ENCODE data around the gene TMEM263. TPM values are rescaled to one million over a fixed set of nuclear protein-coding genes. Genes with fewer than 3 reads are reported as not detected.

Gene TMEM263
- total RNA-seq, 2 experiments from 2014 or later: 32.6 to 33.2 TPM

- CTCF ChIA-PET: interaction anchor here (0.6 to 0.9 kb wide), 3 partner anchors 23 to 203 kb away, joined by 3 to 4 read pairs (median 4); no protein-coding TSS in a partner anchor
- H3K9me3 Mint-ChIP-seq: peaks cover 8% of the 10 kb centered on the region
- peaks cover 15% of the 10 kb centered on the region for H3K27me3 Mint-ChIP-seq
- POLR2A ChIA-PET: no interaction called here
- H3K27ac Mint-ChIP-seq: peak overlapping the region; percentile 89
- peaks cover 18% of the 10 kb centered on the region for H3K4me1 Mint-ChIP-seq
- H3K4me3 Mint-ChIP-seq: peak overlapping the region; percentile 96
- DNase-seq: no peak
- H3K36me3 Mint-ChIP-seq (ENCODE audit: low read depth): peaks cover 5% of the 10 kb centered on the region
Measured at GRCh38 chr12:106954462-106955376, 988 bp upstream of the TMEM263 start.

GRCh38 chr12:106956048-106956578, 406 bp downstream of the TMEM263 start:
- Mint-ChIP-seq H3K4me1 (peaks cover 23% of the 10 kb centered on the region), H3K27me3 (peaks cover 6% of the 10 kb centered on the region), H3K4me3 (peak overlapping the region; percentile 96), H3K27ac (peak overlapping the region; percentile 98), H3K9me3 (no peaks in the 10 kb centered on the region), H3K36me3 (ENCODE audit: low read depth) (peaks cover 2% of the 10 kb centered on the region)
- CTCF ChIA-PET: interaction anchor here (0.6 to 1.8 kb wide), 4 partner anchors 16 to 1623 kb away, joined by 3 to 6 read pairs (median 4); no protein-coding TSS in a partner anchor
- peak; percentile 66 for DNase-seq
- POLR2A ChIA-PET: no interaction called here

- H3K9me3 Mint-ChIP-seq: no peaks in the 10 kb centered on the region
- peak overlapping the region; percentile 98 for H3K27ac Mint-ChIP-seq
- peaks cover 5% of the 10 kb centered on the region for H3K36me3 Mint-ChIP-seq (ENCODE audit: low read depth)
- POLR2A ChIA-PET: no interaction called here
- H3K4me1 Mint-ChIP-seq: peaks cover 29% of the 10 kb centered on the region
- peak overlapping the region; percentile 96 for H3K4me3 Mint-ChIP-seq
- H3K27me3 Mint-ChIP-seq: no peaks in the 10 kb centered on the region
- CTCF ChIA-PET: no interaction called here
- DNase-seq: no peak
Measured at GRCh38 chr12:106957583-106957982, 1.9 kb downstream of the TMEM263 start.

GRCh38 chr12:106960443-106960842, 4.7 kb downstream of the TMEM263 start:
- POLR2A ChIA-PET: no interaction called here
- CTCF ChIA-PET: no interaction called here
- H3K4me1 Mint-ChIP-seq: peaks cover 31% of the 10 kb centered on the region

GRCh38 chr12:106962286-106962685, 6.6 kb downstream of the TMEM263 start:
- ChIA-PET POLR2A (no interaction called here), CTCF (no interaction called here)
- Mint-ChIP-seq H3K27me3 (no peaks in the 10 kb centered on the region), H3K9me3 (no peaks in the 10 kb centered on the region), H3K27ac (no peak overlapping the region), H3K4me3 (no peak overlapping the region), H3K4me1 (peaks cover 27% of the 10 kb centered on the region), H3K36me3 (ENCODE audit: low read depth) (peaks cover 21% of the 10 kb centered on the region)
- DNase-seq: no peak

More at GRCh38 chr12:106960443-106960842, 4.7 kb downstream of the TMEM263 start:
- no peak for DNase-seq
- H3K27me3 Mint-ChIP-seq: no peaks in the 10 kb centered on the region
- H3K27ac Mint-ChIP-seq: no peak overlapping the region
- peaks cover 16% of the 10 kb centered on the region for H3K36me3 Mint-ChIP-seq (ENCODE audit: low read depth)
- no peaks in the 10 kb centered on the region for H3K9me3 Mint-ChIP-seq
- H3K4me3 Mint-ChIP-seq: no peak overlapping the region

GRCh38 chr12:106964526-106964925, 8.8 kb downstream of the TMEM263 start:
- Mint-ChIP-seq H3K27me3 (no peaks in the 10 kb centered on the region), H3K36me3 (ENCODE audit: low read depth) (peaks cover 31% of the 10 kb centered on the region), H3K27ac (no peak overlapping the region), H3K4me3 (no peak overlapping the region), H3K9me3 (no peaks in the 10 kb centered on the region), H3K4me1 (peaks cover 12% of the 10 kb centered on the region)
- ChIA-PET POLR2A (no interaction called here), CTCF (interaction anchor here (0.5 kb wide), 1 partner anchor 666 kb away, joined by 3 read pairs; no protein-coding TSS in a partner anchor)
- no peak for DNase-seq

GRCh38 chr12:106971065-106971464, 15.4 kb downstream of the TMEM263 start:
- DNase-seq: no peak
- H3K27me3 Mint-ChIP-seq: no peaks in the 10 kb centered on the region
- no peaks in the 10 kb centered on the region for H3K4me1 Mint-ChIP-seq
- no peaks in the 10 kb centered on the region for H3K9me3 Mint-ChIP-seq
- H3K4me3 Mint-ChIP-seq: no peak overlapping the region
- ChIA-PET CTCF (no interaction called here), POLR2A (no interaction called here)
- peaks cover 46% of the 10 kb centered on the region for H3K36me3 Mint-ChIP-seq (ENCODE audit: low read depth)
- H3K27ac Mint-ChIP-seq: no peak overlapping the region

GRCh38 chr12:106973545-106973944, 17.8 kb downstream of the TMEM263 start:
- H3K9me3 Mint-ChIP-seq: no peaks in the 10 kb centered on the region
- CTCF ChIA-PET: interaction anchor here (0.5 kb wide), 1 partner anchor 670 kb away, joined by 3 read pairs; no protein-coding TSS in a partner anchor
- no peak for DNase-seq
- peaks cover 42% of the 10 kb centered on the region for H3K36me3 Mint-ChIP-seq (ENCODE audit: low read depth)
- no peaks in the 10 kb centered on the region for H3K27me3 Mint-ChIP-seq
- H3K4me3 Mint-ChIP-seq: no peak overlapping the region
- H3K4me1 Mint-ChIP-seq: no peaks in the 10 kb centered on the region
- H3K27ac Mint-ChIP-seq: no peak overlapping the region
- POLR2A ChIA-PET: no interaction called here

GRCh38 chr12:106974511-106974910, 18.8 kb downstream of the TMEM263 start:
- CTCF ChIA-PET: interaction anchor here (1.3 kb wide), 1 partner anchor 9 kb away, joined by 3 read pairs; no protein-coding TSS in a partner anchor
- POLR2A ChIA-PET: no interaction called here
- Mint-ChIP-seq H3K36me3 (ENCODE audit: low read depth) (peaks cover 42% of the 10 kb centered on the region), H3K9me3 (no peaks in the 10 kb centered on the region), H3K27me3 (no peaks in the 10 kb centered on the region), H3K4me1 (no peaks in the 10 kb centered on the region), H3K27ac (no peak overlapping the region), H3K4me3 (no peak overlapping the region)
- DNase-seq: no peak

GRCh38 chr12:106975098-106975497, 19.4 kb downstream of the TMEM263 start:
- Mint-ChIP-seq H3K27me3 (no peaks in the 10 kb centered on the region), H3K36me3 (ENCODE audit: low read depth) (peaks cover 39% of the 10 kb centered on the region), H3K27ac (no peak overlapping the region), H3K4me3 (no peak overlapping the region), H3K4me1 (no peaks in the 10 kb centered on the region), H3K9me3 (no peaks in the 10 kb centered on the region)
- CTCF ChIA-PET: interaction anchor here (1.3 kb wide), 1 partner anchor 10 kb away, joined by 3 read pairs; no protein-coding TSS in a partner anchor
- POLR2A ChIA-PET: no interaction called here
- no peak for DNase-seq

- ChIA-PET CTCF (interaction anchor here (0.7 to 1.7 kb wide), 2 partner anchors 11 to 599 kb away, joined by 3 read pairs; partner anchors contain the start of gene MTERF2), POLR2A (no interaction called here)
- Mint-ChIP-seq H3K4me3 (no peak overlapping the region), H3K27ac (no peak overlapping the region), H3K9me3 (no peaks in the 10 kb centered on the region), H3K36me3 (ENCODE audit: low read depth) (peaks cover 33% of the 10 kb centered on the region), H3K27me3 (no peaks in the 10 kb centered on the region), H3K4me1 (no peaks in the 10 kb centered on the region)
- no peak for DNase-seq
Measured at GRCh38 chr12:106975993-106976658, 20.4 kb downstream of the TMEM263 start.

GRCh38 chr12:106976668-106977067, 21.0 kb downstream of the TMEM263 start:
- no peak for DNase-seq
- Mint-ChIP-seq H3K4me1 (no peaks in the 10 kb centered on the region), H3K27ac (no peak overlapping the region), H3K9me3 (no peaks in the 10 kb centered on the region), H3K27me3 (no peaks in the 10 kb centered on the region), H3K4me3 (no peak overlapping the region), H3K36me3 (ENCODE audit: low read depth) (peaks cover 29% of the 10 kb centered on the region)
- POLR2A ChIA-PET: no interaction called here
- CTCF ChIA-PET: interaction anchor here (0.7 to 1.7 kb wide), 3 partner anchors 11 to 600 kb away, joined by 3 read pairs; partner anchors contain the start of genes MTERF2 and TMEM263
